Neuronal stem cell (in vitro differentiated cells): ENCODE results near the gene DNAAF1.
"Not testable (repeated sequence)": the region's sequence is repeated elsewhere in the genome, so short reads cannot be mapped to it uniquely, and the experiment has no call there.

Experiments used
- DNase-seq: peaks from one replicate; pipeline ENCODE4 v3.0.0-alpha.2; 2013; ENCODE audit warnings: low spot score
- H2AFZ ChIP-seq: one replicate; pipeline ENCODE4 v1.6.1; 2013; ENCODE audit warnings: mild to moderate bottlenecking, low read length, inconsistent platforms
- H2AK5ac ChIP-seq: 2 replicates; pipeline ENCODE4 v1.6.1; 2013; ENCODE audit warnings: low read depth, mild to moderate bottlenecking, inconsistent platforms, low read length, moderate library complexity, mixed read lengths
- H2BK120ac ChIP-seq: 2 replicates; pipeline ENCODE4 v1.6.1; 2013; ENCODE audit warnings: low read depth, mild to moderate bottlenecking, inconsistent platforms, low read length, moderate library complexity, mixed read lengths
- H2BK12ac ChIP-seq: one replicate; pipeline ENCODE4 v1.6.1; 2013; ENCODE audit warnings: low read length, inconsistent platforms
- H2BK15ac ChIP-seq: 2 replicates; pipeline ENCODE4 v1.6.1; 2013; ENCODE audit warnings: mild to moderate bottlenecking, low read length, inconsistent platforms, mixed read lengths
- H2BK5ac ChIP-seq: one replicate; pipeline ENCODE4 v1.6.1; 2013; ENCODE audit warnings: inconsistent platforms, mild to moderate bottlenecking, low read length, moderate library complexity
- H3K14ac ChIP-seq: one replicate; pipeline ENCODE4 v1.6.1; 2013; ENCODE audit warnings: low read length, inconsistent platforms
- H3K18ac ChIP-seq: 2 replicates; pipeline ENCODE4 v1.6.1; 2013; ENCODE audit warnings: low read length, inconsistent platforms
- H3K23ac ChIP-seq: 2 replicates; pipeline ENCODE4 v1.6.1; 2013; ENCODE audit warnings: low read depth, mild to moderate bottlenecking, mixed read lengths, low read length, inconsistent platforms; ENCODE audit not compliant: poor library complexity
- H3K27ac ChIP-seq: replicated peaks from 3 replicates; pipeline ENCODE4 v1.5.1; 2013; ENCODE audit warnings: low read length, inconsistent platforms
- H3K27me3 ChIP-seq, 3 experiments: 2 replicates each; pipeline ENCODE4 v1.6.1; 2013; ENCODE audit warnings: low read length in 3 of 3, mild to moderate bottlenecking in 2 of 3, inconsistent platforms in 1 of 3, low read depth in 1 of 3, mixed read lengths in 1 of 3, moderate library complexity in 1 of 3; ENCODE audit not compliant: control insufficient read depth in 3 of 3, insufficient read depth in 3 of 3
- H3K36me3 ChIP-seq, 2 donors: replicated peaks in 1 of 2; 2 replicates each; pipeline ENCODE4 v1.6.1; 2013; ENCODE audit warnings: low read length in 2 of 2; ENCODE audit not compliant: control insufficient read depth in 2 of 2, insufficient read depth in 2 of 2
- H3K4ac ChIP-seq: 2 replicates; pipeline ENCODE4 v1.6.1; 2013; ENCODE audit warnings: inconsistent platforms, mild to moderate bottlenecking, low read length, moderate library complexity
- H3K4me1 ChIP-seq, 2 donors: 1 replicate in 1 of 2; 2 replicates in 1 of 2; pipeline ENCODE4 v1.6.1; 2013; ENCODE audit warnings: low read length in 2 of 2, low read depth in 1 of 2; ENCODE audit not compliant: control insufficient read depth in 2 of 2, insufficient read depth in 1 of 2
- H3K4me2 ChIP-seq: one replicate; pipeline ENCODE4 v1.6.1; 2013; ENCODE audit warnings: mild to moderate bottlenecking, low read length, inconsistent platforms; ENCODE audit not compliant: insufficient read depth, poor library complexity, severe bottlenecking
- H3K4me3 ChIP-seq, 2 donors: 2 replicates each; pipeline ENCODE4 v1.5.1; 2013; ENCODE audit warnings: low read length in 2 of 2, mild to moderate bottlenecking in 2 of 2, inconsistent platforms in 1 of 2, moderate library complexity in 1 of 2
- H3K79me1 ChIP-seq: one replicate; pipeline ENCODE4 v1.6.1; 2013; ENCODE audit warnings: low read depth, mild to moderate bottlenecking, inconsistent platforms, low read length, moderate library complexity
- H3K9ac ChIP-seq: one replicate; pipeline ENCODE4 v1.6.1; 2013; ENCODE audit warnings: mild to moderate bottlenecking, low read depth, low read length, inconsistent platforms; ENCODE audit not compliant: poor library complexity
- H3K9me3 ChIP-seq, 2 donors: replicated peaks in 1 of 2; 2 replicates each; pipeline versions ENCODE3 to v1.6.1; 2013; ENCODE audit warnings: low read length in 2 of 2, mild to moderate bottlenecking in 2 of 2, inconsistent platforms in 1 of 2, low read depth in 1 of 2, mixed read lengths in 1 of 2, moderate library complexity in 1 of 2; ENCODE audit not compliant: control insufficient read depth in 2 of 2, insufficient read depth in 1 of 2
- H4K8ac ChIP-seq: one replicate; pipeline ENCODE4 v1.6.1; 2013; ENCODE audit warnings: low read depth, mild to moderate bottlenecking, inconsistent platforms, low read length, moderate library complexity
- H4K91ac ChIP-seq: one replicate; pipeline ENCODE4 v1.6.1; 2013; ENCODE audit warnings: low read length, low read depth, mild to moderate bottlenecking, inconsistent platforms; ENCODE audit not compliant: poor library complexity
- WGBS, 2 donors: extraction: QIAGEN DNeasy Blood & Tissue Kit; methylation state at CpG; one replicate each; pipeline ENCODE4 v1.1.7; 2013; ENCODE audit warnings: missing lambda C conversion rate in 2 of 2, mixed read lengths in 1 of 2; ENCODE audit not compliant: insufficient read length in 2 of 2, insufficient replicate concordance in 1 of 2; ENCODE audit errors: extremely low coverage in 2 of 2; 5-methylcytosine and 5-hydroxymethylcytosine counted together

DNAAF1 gene

GRCh38 chr16:84111949-84112348 is 33.2 kb upstream of the DNAAF1 start:
- H3K27ac ChIP-seq, H3K9me3 ChIP-seq, H3K27me3 ChIP-seq, H2BK15ac ChIP-seq, H3K4me3 ChIP-seq, H3K79me1 ChIP-seq, H2BK12ac ChIP-seq, H3K23ac ChIP-seq, DNase-seq, H3K18ac ChIP-seq, H2AK5ac ChIP-seq, H4K91ac ChIP-seq, H4K8ac ChIP-seq, H3K4me1 ChIP-seq, H2AFZ ChIP-seq, H3K14ac ChIP-seq, H3K9ac ChIP-seq, H3K4ac ChIP-seq, H2BK5ac ChIP-seq, H3K4me2 ChIP-seq, H2BK120ac ChIP-seq: not testable (repeated sequence)
- peaks cover 0 to 24% of the 10 kb centered on the region in 2 donors for H3K36me3 ChIP-seq
- no CpG with 5 or more reads among the region's 3 CpGs for WGBS, 2 donors

- H3K4me1 ChIP-seq, result peaks cover 5 to 7% of the 10 kb centered on the region in 2 donors
- peak overlapping the region; percentile 96 for H3K18ac ChIP-seq
- no peak overlapping the region for H3K14ac ChIP-seq
- no peaks in the 10 kb centered on the region for H3K9me3 ChIP-seq
- peak overlapping the region; percentile 82 to 94 for H3K4me3 ChIP-seq
- H2AK5ac ChIP-seq, result no peak overlapping the region
- H3K9ac ChIP-seq, result no peak overlapping the region
- no peak overlapping the region for H3K4ac ChIP-seq
- no peaks in the 10 kb centered on the region for H3K79me1 ChIP-seq
- H4K91ac ChIP-seq, result no peak overlapping the region
- WGBS, 2 donors, result no CpG with 5 or more reads among the region's 57 CpGs
- H3K27me3 ChIP-seq, result no peaks in the 10 kb centered on the region
- peak overlapping the region; percentile 92 for H2AFZ ChIP-seq
- H2BK15ac ChIP-seq, result no peak overlapping the region
- peaks cover 3 to 5% of the 10 kb centered on the region in 2 donors for H3K36me3 ChIP-seq
- H4K8ac ChIP-seq, result no peak overlapping the region
- H2BK12ac ChIP-seq, result no peak overlapping the region
- H3K23ac ChIP-seq, result peak overlapping the region; percentile 94
- H3K4me2 ChIP-seq, result peak overlapping the region; percentile 50
- no peak overlapping the region for H2BK5ac ChIP-seq
- DNase-seq, result no peak
- no peak overlapping the region for H2BK120ac ChIP-seq
- H3K27ac ChIP-seq, result peak overlapping the region; percentile 89
Observed at GRCh38 chr16:84115919-84116719, 29.0 kb upstream of the DNAAF1 start.

GRCh38 chr16:84116720-84117493 is 28.2 kb upstream of the DNAAF1 start, which contains the start of gene MBTPS1:
Gene MBTPS1, minus strand, starts transcription at chr16:84116942. Its CDS starts 15,159 bp downstream, at chr16:84101783.
- peak within 1 kb of the TSS; percentile 89 for H3K27ac ChIP-seq
- no peak within 1 kb of the TSS for H4K91ac ChIP-seq
- peak within 1 kb of the TSS; percentile 94 for H3K9ac ChIP-seq
- H3K4ac ChIP-seq, result no peak within 1 kb of the TSS
- H3K79me1 ChIP-seq, result no peaks in the 10 kb centered on the region
- peak within 1 kb of the TSS; percentile 96 for H3K18ac ChIP-seq
- peak within 1 kb of the TSS; percentile 92 for H2AFZ ChIP-seq
- H2BK15ac ChIP-seq, result no peak within 1 kb of the TSS
- WGBS, 2 donors, result no CpG with 5 or more reads among the region's 94 CpGs
- H3K4me3 ChIP-seq, result peak within 1 kb of the TSS; percentile 82 to 94
- peak within 1 kb of the TSS; percentile 78 for H2AK5ac ChIP-seq
- H2BK12ac ChIP-seq, result peak within 1 kb of the TSS; percentile 78
- H2BK120ac ChIP-seq, result no peak within 1 kb of the TSS
- H3K4me2 ChIP-seq, result peak within 1 kb of the TSS; percentile 84
- peak; percentile 98 for DNase-seq
- no peaks in the 10 kb centered on the region for H3K27me3 ChIP-seq
- H2BK5ac ChIP-seq, result no peak within 1 kb of the TSS
- peak within 1 kb of the TSS; percentile 84 for H3K14ac ChIP-seq
- peak within 1 kb of the TSS; percentile 95 for H4K8ac ChIP-seq
- H3K9me3 ChIP-seq, result no peaks in the 10 kb centered on the region
- H3K23ac ChIP-seq, result peak within 1 kb of the TSS; percentile 94
- H3K36me3 ChIP-seq, result peaks cover 3 to 13% of the 10 kb centered on the region in 2 donors
- peaks cover 5 to 7% of the 10 kb centered on the region in 2 donors for H3K4me1 ChIP-seq

GRCh38 chr16:84117494-84117843 is 27.6 kb upstream of the DNAAF1 start:
- no peak overlapping the region for H2BK15ac ChIP-seq
- no peaks in the 10 kb centered on the region for H3K79me1 ChIP-seq
- peak overlapping the region; percentile 92 for H2AFZ ChIP-seq
- no peak overlapping the region for H2BK120ac ChIP-seq
- H3K27me3 ChIP-seq, result no peaks in the 10 kb centered on the region
- peak overlapping the region; percentile 78 for H2AK5ac ChIP-seq
- H3K4me3 ChIP-seq, result peak overlapping the region; percentile 82 to 94
- no peak overlapping the region for H3K27ac ChIP-seq
- H3K4me2 ChIP-seq, result peak overlapping the region; percentile 84
- no peak overlapping the region for H4K91ac ChIP-seq
- no peak overlapping the region for H3K14ac ChIP-seq
- no CpG with 5 or more reads among the region's 12 CpGs for WGBS, 2 donors
- peaks cover 3 to 18% of the 10 kb centered on the region in 2 donors for H3K36me3 ChIP-seq
- no peak overlapping the region for H3K4ac ChIP-seq
- H3K9ac ChIP-seq, result peak overlapping the region; percentile 94
- DNase-seq, result peak; percentile 20
- H3K23ac ChIP-seq, result peak overlapping the region; percentile 94
- H2BK12ac ChIP-seq, result no peak overlapping the region
- H2BK5ac ChIP-seq, result no peak overlapping the region
- H3K18ac ChIP-seq, result peak overlapping the region; percentile 94
- peaks cover 5 to 7% of the 10 kb centered on the region in 2 donors for H3K4me1 ChIP-seq
- H4K8ac ChIP-seq, result no peak overlapping the region
- H3K9me3 ChIP-seq, result no peaks in the 10 kb centered on the region
